IgD-negative memory B cell (primary cell): ENCODE results near the gene RAPGEF4. TPM values are rescaled to one million over a fixed set of nuclear protein-coding genes. Genes with fewer than 3 reads are reported as not detected.

Source experiments
- H3K27ac Mint-ChIP-seq, 3 donors: one replicate each; pipeline ENCODE4 v1.8.0; 2020 to 2022; ENCODE audit warnings: mild to moderate bottlenecking in 3 of 3, mixed read lengths in 3 of 3, moderate library complexity in 1 of 3
- H3K27me3 Mint-ChIP-seq: one replicate; pipeline ENCODE4 v1.8.0; 2021; ENCODE audit warnings: mixed read lengths
- H3K36me3 Mint-ChIP-seq: one replicate; pipeline ENCODE4 v1.8.0; 2020; ENCODE audit warnings: mild to moderate bottlenecking, mixed read lengths
- H3K4me1 Mint-ChIP-seq, 3 donors: one replicate each; pipeline ENCODE4 v1.8.0; 2020 to 2022; ENCODE audit warnings: mixed read lengths in 3 of 3, mild to moderate bottlenecking in 1 of 3
- H3K4me3 Mint-ChIP-seq, 4 donors: one replicate each; pipeline ENCODE4 v1.8.0; 2020 to 2022; ENCODE audit warnings: mild to moderate bottlenecking in 4 of 4, mixed read lengths in 4 of 4, moderate library complexity in 3 of 4
- H3K9me3 Mint-ChIP-seq, 3 donors: one replicate each; pipeline ENCODE4 v1.8.0; 2020 to 2021; ENCODE audit warnings: mixed read lengths in 3 of 3, mild to moderate bottlenecking in 1 of 3
- polyA plus RNA-seq: library from polyadenylated mRNA; unstranded; fragments of 300-500 nt; fragmentation: Illumina TruSeq; gene quantifications from one replicate; pipeline ENCODE4 v1.2.3, GENCODE V29; 2021

The RAPGEF4 gene
- polyA plus RNA-seq, 1 donor from 2014 or later, result not detected

- Mint-ChIP-seq H3K27me3 (peaks cover 7% of the 10 kb centered on the region), H3K4me1 (no peaks in the 10 kb centered on the region), H3K9me3 (no peaks in the 10 kb centered on the region), H3K27ac (no peak overlapping the region), H3K4me3 (no peak overlapping the region), H3K36me3 (no peaks in the 10 kb centered on the region)
Measured at GRCh38 chr2:172993931-172994717, 258.5 kb downstream of the RAPGEF4 start.

- Mint-ChIP-seq H3K36me3 (no peaks in the 10 kb centered on the region), H3K27me3 (peaks cover 7% of the 10 kb centered on the region), H3K27ac (no peak overlapping the region), H3K4me1 (no peaks in the 10 kb centered on the region), H3K9me3 (no peaks in the 10 kb centered on the region), H3K4me3 (no peak overlapping the region)
Measured at GRCh38 chr2:172994864-172995263, 259.2 kb downstream of the RAPGEF4 start.

GRCh38 chr2:172995323-172996244 lies 259.9 kb downstream of the RAPGEF4 start:
- H3K36me3 Mint-ChIP-seq, result no peaks in the 10 kb centered on the region
- H3K4me1 Mint-ChIP-seq, result no peaks in the 10 kb centered on the region
- H3K9me3 Mint-ChIP-seq, result no peaks in the 10 kb centered on the region
- H3K4me3 Mint-ChIP-seq, result no peak overlapping the region
- peaks cover 9% of the 10 kb centered on the region for H3K27me3 Mint-ChIP-seq
- no peak overlapping the region for H3K27ac Mint-ChIP-seq

GRCh38 chr2:172996387-172996961 lies 260.8 kb downstream of the RAPGEF4 start:
- H3K4me1 Mint-ChIP-seq, result no peaks in the 10 kb centered on the region
- no peak overlapping the region for H3K4me3 Mint-ChIP-seq
- H3K27me3 Mint-ChIP-seq, result peaks cover 9% of the 10 kb centered on the region
- H3K9me3 Mint-ChIP-seq, result no peaks in the 10 kb centered on the region
- H3K27ac Mint-ChIP-seq, result no peak overlapping the region
- no peaks in the 10 kb centered on the region for H3K36me3 Mint-ChIP-seq

- no peaks in the 10 kb centered on the region for H3K4me1 Mint-ChIP-seq
- H3K36me3 Mint-ChIP-seq, result no peaks in the 10 kb centered on the region
- no peaks in the 10 kb centered on the region for H3K9me3 Mint-ChIP-seq
- H3K27ac Mint-ChIP-seq, result no peak overlapping the region
- H3K27me3 Mint-ChIP-seq, result peaks cover 9% of the 10 kb centered on the region
- no peak overlapping the region for H3K4me3 Mint-ChIP-seq
Measured at GRCh38 chr2:172997031-172997430, 261.4 kb downstream of the RAPGEF4 start.

- Mint-ChIP-seq H3K9me3 (no peaks in the 10 kb centered on the region), H3K4me1 (no peaks in the 10 kb centered on the region), H3K4me3 (no peak overlapping the region), H3K27ac (no peak overlapping the region), H3K27me3 (peaks cover 8% of the 10 kb centered on the region), H3K36me3 (no peaks in the 10 kb centered on the region)
Measured at GRCh38 chr2:172998547-172999272, 263.1 kb downstream of the RAPGEF4 start.

- Mint-ChIP-seq H3K9me3 (no peaks in the 10 kb centered on the region), H3K27ac (no peak overlapping the region), H3K27me3 (peaks cover 8% of the 10 kb centered on the region), H3K4me3 (no peak overlapping the region), H3K36me3 (no peaks in the 10 kb centered on the region), H3K4me1 (no peaks in the 10 kb centered on the region)
Measured at GRCh38 chr2:172999641-173000386, 264.2 kb downstream of the RAPGEF4 start.

- Mint-ChIP-seq H3K36me3 (no peaks in the 10 kb centered on the region), H3K4me3 (no peak overlapping the region), H3K27ac (no peak overlapping the region), H3K4me1 (no peaks in the 10 kb centered on the region), H3K9me3 (no peaks in the 10 kb centered on the region), H3K27me3 (peaks cover 8% of the 10 kb centered on the region)
Measured at GRCh38 chr2:173001664-173002604, 266.3 kb downstream of the RAPGEF4 start.

- Mint-ChIP-seq H3K27me3 (peaks cover 6% of the 10 kb centered on the region), H3K27ac (no peak overlapping the region), H3K4me3 (no peak overlapping the region), H3K4me1 (no peaks in the 10 kb centered on the region), H3K36me3 (no peaks in the 10 kb centered on the region), H3K9me3 (no peaks in the 10 kb centered on the region)
Measured at GRCh38 chr2:173002751-173003541, 267.3 kb downstream of the RAPGEF4 start.

GRCh38 chr2:173008786-173009185 lies 273.1 kb downstream of the RAPGEF4 start:
- no peak overlapping the region for H3K4me3 Mint-ChIP-seq
- H3K36me3 Mint-ChIP-seq, result no peaks in the 10 kb centered on the region
- H3K27ac Mint-ChIP-seq, result no peak overlapping the region
- H3K9me3 Mint-ChIP-seq, result no peaks in the 10 kb centered on the region
- peaks cover 4% of the 10 kb centered on the region for H3K27me3 Mint-ChIP-seq
- H3K4me1 Mint-ChIP-seq, result no peaks in the 10 kb centered on the region

- H3K9me3 Mint-ChIP-seq, result no peaks in the 10 kb centered on the region
- no peaks in the 10 kb centered on the region for H3K4me1 Mint-ChIP-seq
- H3K27me3 Mint-ChIP-seq, result peaks cover 4% of the 10 kb centered on the region
- no peaks in the 10 kb centered on the region for H3K36me3 Mint-ChIP-seq
- H3K27ac Mint-ChIP-seq, result no peak overlapping the region
- H3K4me3 Mint-ChIP-seq, result no peak overlapping the region
Measured at GRCh38 chr2:173010233-173010632, 274.6 kb downstream of the RAPGEF4 start.

- Mint-ChIP-seq H3K4me3 (no peak overlapping the region), H3K4me1 (no peaks in the 10 kb centered on the region), H3K27ac (no peak overlapping the region), H3K36me3 (no peaks in the 10 kb centered on the region), H3K27me3 (peaks cover 4% of the 10 kb centered on the region), H3K9me3 (no peaks in the 10 kb centered on the region)
Measured at GRCh38 chr2:173016451-173016850, 280.8 kb downstream of the RAPGEF4 start.
